OCI-LY3 (cell line): ENCODE measurements around the gene GLI2.

Experiments used
- H2AFZ ChIP-seq: fragments of 200-600, 300-600 bp; shearing (Covaris generic); 2 replicates; pipeline ENCODE4 v1.6.0; 2014; ENCODE audit warnings: antibody characterized with exemption, low read depth, low read length
- H3K27ac ChIP-seq: fragments of 200-600, 300-600 bp; sonication (generic); 2 replicates; pipeline ENCODE4 v1.5.1; 2014; ENCODE audit warnings: mild to moderate bottlenecking, low read length, moderate library complexity, mixed read lengths
- H3K27me3 ChIP-seq: fragments of 200-600, 300-600 bp; sonication (generic); 2 replicates; pipeline ENCODE4 v1.6.1; 2014; ENCODE audit warnings: low read depth, low read length, mixed read lengths
- H3K36me3 ChIP-seq: fragments of 200-600, 300-600 bp; sonication (generic); replicated peaks from 2 replicates; pipeline ENCODE3; 2014; ENCODE audit warnings: low read depth, low read length, mixed read lengths
- H3K4me1 ChIP-seq: fragments of 300-600, 200-600 bp; sonication (generic); 2 replicates; pipeline ENCODE4 v1.6.1; 2014; ENCODE audit warnings: low read length, mixed read lengths
- H3K4me2 ChIP-seq: fragments of 200-600, 300-600 bp; sonication (generic); 2 replicates; pipeline ENCODE4 v1.6.1; 2014; ENCODE audit warnings: low read length, mixed read lengths
- H3K4me3 ChIP-seq: fragments of 300-600, 200-600 bp; sonication (generic); 2 replicates; pipeline ENCODE4 v1.5.1; 2014; ENCODE audit warnings: antibody characterized with exemption, mild to moderate bottlenecking, low read length, moderate library complexity
- H3K79me2 ChIP-seq: fragments of 300-600, 200-600 bp; shearing (Covaris generic); 2 replicates; pipeline ENCODE4 v1.6.1; 2014; ENCODE audit warnings: mild to moderate bottlenecking, low read length, mixed read lengths
- H3K9ac ChIP-seq: fragments of 300-600, 200-600 bp; shearing (Covaris generic); 2 replicates; pipeline ENCODE4 v1.6.0; 2014; ENCODE audit warnings: mild to moderate bottlenecking, low read length, moderate library complexity
- H3K9me3 ChIP-seq: fragments of 200-600, 300-600 bp; shearing (Covaris generic); 2 replicates; pipeline ENCODE4 v1.6.1; 2014; ENCODE audit warnings: low read length, mixed read lengths; ENCODE audit not compliant: insufficient read depth
- H4K20me1 ChIP-seq: fragments of 200-600, 300-600 bp; sonication (generic); 2 replicates; pipeline ENCODE4 v1.6.1; 2016; ENCODE audit warnings: low read length, mixed read lengths; ENCODE audit not compliant: insufficient read depth
- EZH2phosphoT487 ChIP-seq: fragments of 200-600 bp; shearing (Covaris generic); IDR thresholded peaks from 2 replicates; pipeline ENCODE4 v1.6.1; 2018; ENCODE audit warnings: antibody characterized with exemption, mixed run types, low read depth
- TF ChIP-seq, protein P1 (sequence below): fragments of 200-600, 300-600 bp; sonication (generic); IDR thresholded peaks from 2 replicates; pipeline ENCODE4 v1.5.1; 2014; ENCODE audit warnings: antibody characterized with exemption, low read length, low read depth

GLI2 gene

DNA sequence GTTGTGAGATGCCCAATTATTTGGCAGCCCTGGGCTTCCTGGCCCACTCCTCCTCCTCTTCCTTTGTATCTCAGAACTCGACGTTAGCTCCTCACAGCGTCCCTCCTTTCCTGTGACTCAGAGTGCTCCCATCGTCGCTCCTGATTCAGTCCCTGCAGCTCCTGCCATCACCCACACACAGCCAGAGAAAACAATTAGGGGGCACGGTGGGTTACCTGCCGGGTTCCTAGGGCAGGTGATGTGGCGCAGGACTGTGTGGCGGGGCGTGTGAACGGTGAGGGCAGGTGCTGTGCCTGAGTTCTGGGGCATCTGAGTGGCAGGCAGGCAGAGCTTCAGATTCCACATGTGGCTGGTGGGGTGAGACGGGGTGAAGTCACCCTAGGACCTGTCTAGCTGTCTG lies 42.6 kb downstream of the GLI2 start:
- Histone ChIP-seq H2AFZ (no peak overlapping the region), H3K36me3 (no peaks in the 10 kb centered on the region), H3K9me3 (no peaks in the 10 kb centered on the region), H3K27me3 (no peaks in the 10 kb centered on the region), H3K27ac (no peak overlapping the region), H3K4me2 (no peak overlapping the region), H3K4me3 (no peak overlapping the region), H3K4me1 (no peaks in the 10 kb centered on the region), H4K20me1 (no peaks in the 10 kb centered on the region), H3K9ac (no peak overlapping the region), H3K79me2 (no peaks in the 10 kb centered on the region)
- TF ChIP-seq, protein P1, sequence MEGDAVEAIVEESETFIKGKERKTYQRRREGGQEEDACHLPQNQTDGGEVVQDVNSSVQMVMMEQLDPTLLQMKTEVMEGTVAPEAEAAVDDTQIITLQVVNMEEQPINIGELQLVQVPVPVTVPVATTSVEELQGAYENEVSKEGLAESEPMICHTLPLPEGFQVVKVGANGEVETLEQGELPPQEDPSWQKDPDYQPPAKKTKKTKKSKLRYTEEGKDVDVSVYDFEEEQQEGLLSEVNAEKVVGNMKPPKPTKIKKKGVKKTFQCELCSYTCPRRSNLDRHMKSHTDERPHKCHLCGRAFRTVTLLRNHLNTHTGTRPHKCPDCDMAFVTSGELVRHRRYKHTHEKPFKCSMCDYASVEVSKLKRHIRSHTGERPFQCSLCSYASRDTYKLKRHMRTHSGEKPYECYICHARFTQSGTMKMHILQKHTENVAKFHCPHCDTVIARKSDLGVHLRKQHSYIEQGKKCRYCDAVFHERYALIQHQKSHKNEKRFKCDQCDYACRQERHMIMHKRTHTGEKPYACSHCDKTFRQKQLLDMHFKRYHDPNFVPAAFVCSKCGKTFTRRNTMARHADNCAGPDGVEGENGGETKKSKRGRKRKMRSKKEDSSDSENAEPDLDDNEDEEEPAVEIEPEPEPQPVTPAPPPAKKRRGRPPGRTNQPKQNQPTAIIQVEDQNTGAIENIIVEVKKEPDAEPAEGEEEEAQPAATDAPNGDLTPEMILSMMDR, result no peak
- no peak for TF ChIP-seq EZH2phosphoT487

DNA sequence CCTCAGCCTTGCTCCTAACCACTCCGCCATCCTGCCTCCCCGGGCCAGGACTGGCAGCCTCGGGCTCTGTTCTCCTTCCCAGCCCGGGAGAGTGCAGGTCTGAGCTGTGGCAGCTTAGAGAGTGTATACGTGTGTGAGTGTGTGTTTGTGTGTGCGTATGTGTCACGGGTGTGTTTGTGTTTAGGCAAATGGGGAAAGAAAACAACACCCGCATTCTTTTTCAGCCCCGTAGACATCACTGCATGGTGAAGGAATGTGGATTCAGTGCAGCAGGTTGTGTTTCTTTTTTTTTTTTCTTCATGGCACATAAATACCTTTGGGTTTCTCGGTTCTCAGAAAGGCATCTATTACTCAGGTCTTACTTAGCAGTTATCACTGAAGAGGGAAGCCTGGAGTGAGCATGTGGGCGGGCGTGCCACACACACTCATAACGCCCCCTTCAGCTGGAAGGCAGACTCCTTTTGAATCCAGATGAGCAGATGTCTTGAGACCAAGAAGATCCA lies 44.2 kb downstream of the GLI2 start:
- Histone ChIP-seq H3K9me3 (no peaks in the 10 kb centered on the region), H3K36me3 (no peaks in the 10 kb centered on the region), H2AFZ (no peak overlapping the region), H3K4me3 (no peak overlapping the region), H3K27me3 (no peaks in the 10 kb centered on the region), H3K4me2 (no peak overlapping the region), H3K4me1 (no peaks in the 10 kb centered on the region), H3K9ac (no peak overlapping the region), H4K20me1 (no peaks in the 10 kb centered on the region), H3K27ac (no peak overlapping the region), H3K79me2 (no peaks in the 10 kb centered on the region)
- TF ChIP-seq EZH2phosphoT487, result no peak
- TF ChIP-seq, protein P1, result no peak

DNA sequence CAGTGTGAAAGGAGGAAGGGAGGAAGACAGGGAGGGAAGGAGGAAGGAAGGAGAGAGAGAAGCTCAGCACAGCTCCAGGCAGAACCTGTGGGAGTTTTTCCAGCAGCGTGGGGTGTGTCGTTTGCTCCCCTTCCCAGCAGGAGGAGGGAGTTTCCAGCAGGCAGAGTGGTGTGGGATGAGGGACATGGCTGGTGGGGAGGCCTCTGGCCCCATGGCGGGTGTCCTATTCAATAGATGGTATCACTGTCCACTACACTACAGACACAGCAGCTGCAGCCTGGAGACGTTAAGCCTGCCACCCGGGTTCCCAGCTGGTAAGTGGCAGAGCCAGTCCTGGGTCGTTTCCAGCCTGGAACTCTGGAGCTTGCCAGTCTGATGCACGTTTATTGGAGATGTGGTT lies 44.7 kb downstream of the GLI2 start:
- H3K36me3 ChIP-seq, result no peaks in the 10 kb centered on the region
- no peaks in the 10 kb centered on the region for H3K9me3 ChIP-seq
- no peak overlapping the region for H3K4me3 ChIP-seq
- H3K27ac ChIP-seq, result no peak overlapping the region
- H3K79me2 ChIP-seq, result no peaks in the 10 kb centered on the region
- H3K4me2 ChIP-seq, result no peak overlapping the region
- H3K9ac ChIP-seq, result no peak overlapping the region
- H3K27me3 ChIP-seq, result no peaks in the 10 kb centered on the region
- H4K20me1 ChIP-seq, result no peaks in the 10 kb centered on the region
- H2AFZ ChIP-seq, result no peak overlapping the region
- H3K4me1 ChIP-seq, result no peaks in the 10 kb centered on the region
- no peak for TF ChIP-seq EZH2phosphoT487
- TF ChIP-seq, protein P1, result no peak

DNA sequence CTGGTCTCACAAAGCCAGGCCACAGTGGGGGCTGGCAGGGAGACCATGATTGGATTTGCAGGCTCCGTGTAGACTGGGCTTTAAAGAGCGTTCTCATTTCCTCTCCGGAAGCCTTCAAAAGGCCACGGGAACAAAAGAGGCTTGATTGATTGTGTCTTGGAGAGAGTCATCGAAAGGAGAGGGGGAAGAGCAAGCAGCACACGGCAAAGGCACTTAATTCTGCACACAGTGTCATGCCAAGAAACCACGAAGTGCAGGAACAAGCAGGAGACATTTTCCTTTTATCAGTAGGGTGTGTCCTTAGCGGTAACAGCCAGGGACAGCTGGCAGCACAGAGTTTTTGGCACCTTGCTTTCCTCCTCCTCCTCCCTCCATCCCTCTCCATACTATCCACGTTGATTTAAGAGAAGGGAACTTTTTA lies 47.7 kb downstream of the GLI2 start:
- Histone ChIP-seq H3K27ac (no peak overlapping the region), H4K20me1 (no peaks in the 10 kb centered on the region), H3K27me3 (no peaks in the 10 kb centered on the region), H3K79me2 (no peaks in the 10 kb centered on the region), H3K9ac (no peak overlapping the region), H3K4me2 (no peak overlapping the region), H3K36me3 (no peaks in the 10 kb centered on the region), H3K9me3 (no peaks in the 10 kb centered on the region), H3K4me1 (no peaks in the 10 kb centered on the region), H3K4me3 (no peak overlapping the region), H2AFZ (no peak overlapping the region)
- TF ChIP-seq EZH2phosphoT487, result no peak
- TF ChIP-seq, protein P1, result no peak
